OCI-LY7 (cell line): Measurements from ENCODE around the gene PRMT1. TPM values are rescaled to one million over a fixed set of nuclear protein-coding genes. Genes with fewer than 3 reads are reported as not detected.

Experiments used
- BruUV-seq: library from RNA; stranded (reverse); fragments of 400-500 nt; replicated peaks from 2 replicates; lab custom pipeline; 2021; lab: Mats Ljungman, UMichigan
- CTCF ChIA-PET: fragments of 300-600 bp; sonication (Branson Sonifier 250); formaldehyde crosslinking; loops from one replicate; lab custom pipeline; 2022; ENCODE audit warnings: antibody characterized with exemption; ENCODE audit not compliant: unreplicated experiment; lab: Charles Lee
- POLR2A ChIA-PET: fragments of 300-600 bp; sonication (Branson Sonifier 250); formaldehyde crosslinking; loops from one replicate; lab custom pipeline; 2022; ENCODE audit warnings: antibody characterized with exemption; lab: Charles Lee
- DNase-seq: peaks from one replicate; pipeline ENCODE4 v3.0.0-alpha.2; 2015; ENCODE audit warnings: low spot score
- H2AFZ ChIP-seq: fragments of 200-600 bp; sonication (generic), shearing (Covaris generic); 2 replicates; pipeline ENCODE4 v1.6.1; 2014; ENCODE audit warnings: mild to moderate bottlenecking, antibody characterized with exemption, low read length, moderate library complexity
- H3K27ac ChIP-seq: fragments of 200-600 bp; sonication (generic); 2 replicates; pipeline ENCODE4 v1.5.1; 2014; ENCODE audit warnings: mixed run types, low read depth, mild to moderate bottlenecking, moderate library complexity, low read length, inconsistent platforms; ENCODE audit not compliant: poor library complexity, severe bottlenecking
- H3K36me3 ChIP-seq: fragments of 200-600 bp; sonication (generic); 2 replicates; pipeline ENCODE4 v1.6.1; 2014; ENCODE audit warnings: mild to moderate bottlenecking, antibody characterized with exemption, low read length, moderate library complexity, mixed read lengths; ENCODE audit not compliant: insufficient read depth
- H3K4me1 ChIP-seq: fragments of 200-600 bp; sonication (generic); 2 replicates; pipeline ENCODE4 v1.5.1; 2014; ENCODE audit warnings: mild to moderate bottlenecking, low read length; ENCODE audit not compliant: insufficient read depth, poor library complexity, severe bottlenecking
- H3K4me2 ChIP-seq: fragments of 200-600 bp; sonication (generic); 2 replicates; pipeline ENCODE4 v1.6.1; 2014; ENCODE audit warnings: mild to moderate bottlenecking, low read length
- H3K4me3 ChIP-seq: fragments of 200-600 bp; sonication (generic); 2 replicates; pipeline ENCODE4 v1.5.1; 2014; ENCODE audit warnings: mild to moderate bottlenecking, low read depth, low read length; ENCODE audit not compliant: poor library complexity, severe bottlenecking
- H3K79me2 ChIP-seq: fragments of 200-600 bp; sonication (generic); 2 replicates; pipeline ENCODE4 v1.6.1; 2016; ENCODE audit warnings: low read depth, mild to moderate bottlenecking, low read length, moderate library complexity, mixed read lengths; ENCODE audit not compliant: insufficient read depth
- H3K9me2 ChIP-seq: fragments of 200-600 bp; sonication (generic); 2 replicates; pipeline ENCODE4 v1.6.1; 2016; ENCODE audit warnings: mild to moderate bottlenecking, low read length, mixed read lengths; ENCODE audit not compliant: insufficient read depth
- H3K9me3 ChIP-seq: fragments of 200-600 bp; sonication (generic); 2 replicates; pipeline ENCODE4 v1.6.1; 2014; ENCODE audit warnings: mild to moderate bottlenecking, mixed run types, low read length, mixed read lengths
- H4K20me1 ChIP-seq: fragments of 200-600 bp; sonication (generic); 2 replicates; pipeline ENCODE4 v1.6.1; 2014; ENCODE audit warnings: mild to moderate bottlenecking, antibody characterized with exemption, low read length, moderate library complexity, mixed read lengths; ENCODE audit not compliant: insufficient read depth
- EZH2phosphoT487 ChIP-seq: fragments of 200-600 bp; sonication (generic); IDR thresholded peaks from 2 replicates; pipeline ENCODE4 v1.6.1; 2018; ENCODE audit warnings: low read depth, borderline replicate concordance, mild to moderate bottlenecking, mixed run types, antibody characterized with exemption, low read length, moderate library complexity, mixed read lengths
- intact Hi-C: fragments of 100-400 bp; cut with micrococcal nuclease; formaldehyde crosslinking; loops from one replicate; pipeline ENCODE4 v1.10.0; 2022; ENCODE audit not compliant: unreplicated experiment
- total RNA-seq, 2 experiments: library from RNA; depleted of rRNA in 1 of 2; stranded (reverse); fragments of >200 nt in 1 of 2; shearing (Covaris generic) in 1 of 2; gene quantifications; 2 replicates each; pipeline ENCODE4 v1.2.3, GENCODE V29; 2014 to 2022
- TF ChIP-seq, protein P1 (sequence below): fragments of 200-600 bp; sonication (generic); conservative IDR thresholded peaks from 2 replicates; pipeline ENCODE4 v1.5.1; 2014; ENCODE audit warnings: mild to moderate bottlenecking, antibody characterized with exemption, low read length, moderate library complexity, mixed read lengths

The PRMT1 gene
- total RNA-seq, 2 experiments from 2014 or later = 266 to 403 TPM

- H3K4me3 ChIP-seq = no peak overlapping the region
- H3K36me3 ChIP-seq = no peaks in the 10 kb centered on the region
- no peak overlapping the region for H2AFZ ChIP-seq
- intact Hi-C loops = no loop called here
- no peaks in the 10 kb centered on the region for H4K20me1 ChIP-seq
- no peak overlapping the region for H3K27ac ChIP-seq
- CTCF ChIA-PET = no interaction called here
- no TSS peak for BruUV-seq
- H3K4me1 ChIP-seq = peaks cover 3% of the 10 kb centered on the region
- TF ChIP-seq, protein P1, sequence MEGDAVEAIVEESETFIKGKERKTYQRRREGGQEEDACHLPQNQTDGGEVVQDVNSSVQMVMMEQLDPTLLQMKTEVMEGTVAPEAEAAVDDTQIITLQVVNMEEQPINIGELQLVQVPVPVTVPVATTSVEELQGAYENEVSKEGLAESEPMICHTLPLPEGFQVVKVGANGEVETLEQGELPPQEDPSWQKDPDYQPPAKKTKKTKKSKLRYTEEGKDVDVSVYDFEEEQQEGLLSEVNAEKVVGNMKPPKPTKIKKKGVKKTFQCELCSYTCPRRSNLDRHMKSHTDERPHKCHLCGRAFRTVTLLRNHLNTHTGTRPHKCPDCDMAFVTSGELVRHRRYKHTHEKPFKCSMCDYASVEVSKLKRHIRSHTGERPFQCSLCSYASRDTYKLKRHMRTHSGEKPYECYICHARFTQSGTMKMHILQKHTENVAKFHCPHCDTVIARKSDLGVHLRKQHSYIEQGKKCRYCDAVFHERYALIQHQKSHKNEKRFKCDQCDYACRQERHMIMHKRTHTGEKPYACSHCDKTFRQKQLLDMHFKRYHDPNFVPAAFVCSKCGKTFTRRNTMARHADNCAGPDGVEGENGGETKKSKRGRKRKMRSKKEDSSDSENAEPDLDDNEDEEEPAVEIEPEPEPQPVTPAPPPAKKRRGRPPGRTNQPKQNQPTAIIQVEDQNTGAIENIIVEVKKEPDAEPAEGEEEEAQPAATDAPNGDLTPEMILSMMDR = no peak
- no peak for TF ChIP-seq EZH2phosphoT487
- H3K9me3 ChIP-seq = no peaks in the 10 kb centered on the region
- no peaks in the 10 kb centered on the region for H3K79me2 ChIP-seq
- H3K9me2 ChIP-seq = no peaks in the 10 kb centered on the region
- DNase-seq = peak; percentile 31
- H3K4me2 ChIP-seq = no peak overlapping the region
- POLR2A ChIA-PET = no interaction called here
Measured at GRCh38 chr19:49712397-49712859, 35.4 kb downstream of the PRMT1 start.

GRCh38 chr19:49713236-49713845, 36.3 kb downstream of the PRMT1 start:
- Histone ChIP-seq H2AFZ (no peak overlapping the region), H3K4me3 (no peak overlapping the region), H4K20me1 (no peaks in the 10 kb centered on the region), H3K4me1 (peaks cover 9% of the 10 kb centered on the region), H3K9me3 (no peaks in the 10 kb centered on the region), H3K27ac (no peak overlapping the region), H3K36me3 (no peaks in the 10 kb centered on the region), H3K79me2 (no peaks in the 10 kb centered on the region), H3K4me2 (no peak overlapping the region), H3K9me2 (no peaks in the 10 kb centered on the region)
- no peak for DNase-seq
- TF ChIP-seq, protein P1 = no peak
- no peak for TF ChIP-seq EZH2phosphoT487
- POLR2A ChIA-PET = no interaction called here
- BruUV-seq = no TSS peak
- intact Hi-C loops = no loop called here
- CTCF ChIA-PET = no interaction called here

DNA sequence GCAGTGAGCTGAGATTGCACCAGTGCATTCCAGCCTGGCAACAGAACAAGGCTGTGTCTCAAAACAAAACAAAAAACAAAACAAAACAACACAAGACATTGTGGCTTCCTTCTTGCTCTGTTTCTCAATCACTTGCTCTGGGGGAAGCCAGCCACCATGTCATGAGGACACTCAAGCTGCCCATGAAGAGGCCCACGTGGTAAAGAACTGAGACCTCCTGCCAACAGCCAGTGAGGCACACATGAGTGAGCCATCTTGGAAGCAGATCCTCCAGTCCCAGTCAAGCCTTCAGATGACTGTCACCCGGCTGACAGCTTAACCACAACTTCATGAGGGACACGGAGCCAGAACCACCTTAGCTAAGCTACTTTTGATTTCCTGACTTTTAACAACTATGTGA, 39.1 kb downstream of the PRMT1 start:
- Histone ChIP-seq H3K9me3 (no peaks in the 10 kb centered on the region), H3K79me2 (no peaks in the 10 kb centered on the region), H3K9me2 (no peaks in the 10 kb centered on the region), H3K27ac (no peak overlapping the region), H4K20me1 (no peaks in the 10 kb centered on the region), H3K36me3 (no peaks in the 10 kb centered on the region), H2AFZ (no peak overlapping the region), H3K4me1 (peaks cover 9% of the 10 kb centered on the region), H3K4me3 (no peak overlapping the region), H3K4me2 (no peak overlapping the region)
- intact Hi-C loops = no loop called here
- POLR2A ChIA-PET = interaction anchor here (0.8 kb wide), 1 partner anchor 37 kb away, joined by 3 read pairs; no protein-coding TSS in a partner anchor
- no peak for DNase-seq
- no peak for TF ChIP-seq EZH2phosphoT487
- TF ChIP-seq, protein P1 = no peak
- CTCF ChIA-PET = no interaction called here
- BruUV-seq = no TSS peak
